Keratinocyte (primary cell): ENCODE results near the gene SAV1. TPM values are rescaled to one million over a fixed set of nuclear protein-coding genes. Genes with fewer than 3 reads are reported as not detected.

Experiments used
- DNase-seq: peaks from one replicate; pipeline ENCODE4 v3.0.0-alpha.2; 2011; ENCODE audit warnings: low read depth, missing footprints, low spot score
- FAIRE-seq: peaks from 2 replicates; lab custom pipeline; 2011; peaks lifted over from hg19 to GRCh38; lab: Jason Lieb, UNC
- H2AFZ ChIP-seq: 2 replicates; pipeline ENCODE4 v1.6.0; 2012; ENCODE audit warnings: low read length, control low read depth, inconsistent platforms; ENCODE audit not compliant: control insufficient read depth
- H3K27ac ChIP-seq: 2 replicates; pipeline ENCODE4 v1.5.1; 2011; ENCODE audit warnings: low read length; ENCODE audit not compliant: control insufficient read depth, insufficient read depth
- H3K27me3 ChIP-seq: 3 replicates; pipeline ENCODE4 v1.6.0; 2011; ENCODE audit warnings: low read length; ENCODE audit not compliant: control insufficient read depth, insufficient read depth; ENCODE audit errors: extremely low read depth
- H3K36me3 ChIP-seq, 2 experiments: 2 replicates in 1 of 2; 3 replicates in 1 of 2; pipeline ENCODE4 v1.5.1; 2011; ENCODE audit warnings: low read length in 2 of 2, mild to moderate bottlenecking in 1 of 2; ENCODE audit not compliant: control insufficient read depth in 2 of 2, insufficient read depth in 2 of 2; ENCODE audit errors: extremely low read depth in 1 of 2
- H3K4me1 ChIP-seq: 3 replicates; pipeline ENCODE4 v1.5.1; 2011; ENCODE audit warnings: low read length; ENCODE audit not compliant: control insufficient read depth, insufficient read depth; ENCODE audit errors: extremely low read depth
- H3K4me2 ChIP-seq: 3 replicates; pipeline ENCODE4 v1.6.0; 2011; ENCODE audit warnings: low read depth, low read length; ENCODE audit not compliant: control insufficient read depth, insufficient read depth; ENCODE audit errors: extremely low read depth
- H3K4me3 ChIP-seq, 3 experiments: fragments of 200-600 bp in 1 of 3; sonication (generic) in 1 of 3; 2 replicates in 2 of 3; 3 replicates in 1 of 3; pipeline ENCODE4 v1.5.1; 2011 to 2016; ENCODE audit warnings: low read length in 3 of 3, mild to moderate bottlenecking in 3 of 3, control low read depth in 2 of 3, inconsistent platforms in 1 of 3, low read depth in 1 of 3, mixed read lengths in 1 of 3, mixed run types in 1 of 3, moderate library complexity in 1 of 3; ENCODE audit not compliant: control insufficient read depth in 2 of 3, insufficient read depth in 2 of 3; ENCODE audit errors: extremely low read depth in 1 of 3
- H3K79me2 ChIP-seq: 2 replicates; pipeline ENCODE4 v1.6.0; 2012; ENCODE audit warnings: low read length; ENCODE audit not compliant: control insufficient read depth, insufficient read depth
- H3K9ac ChIP-seq: 3 replicates; pipeline ENCODE4 v1.6.0; 2011; ENCODE audit warnings: low read length; ENCODE audit not compliant: control insufficient read depth, insufficient read depth; ENCODE audit errors: extremely low read depth
- H3K9me1 ChIP-seq: 3 replicates; pipeline ENCODE4 v1.6.0; 2011; ENCODE audit warnings: low read length; ENCODE audit not compliant: control insufficient read depth, insufficient read depth; ENCODE audit errors: extremely low read depth
- H3K9me3 ChIP-seq: 2 replicates; pipeline ENCODE4 v1.5.1; 2012; ENCODE audit warnings: low read depth, low read length; ENCODE audit not compliant: control insufficient read depth
- H4K20me1 ChIP-seq: 3 replicates; pipeline ENCODE4 v1.6.0; 2011; ENCODE audit warnings: low read length; ENCODE audit not compliant: control insufficient read depth, insufficient read depth; ENCODE audit errors: extremely low read depth
- EZH2 ChIP-seq: IDR thresholded peaks from one replicate; pipeline ENCODE4 v1.6.1; 2012; ENCODE audit warnings: inconsistent platforms, mild to moderate bottlenecking, low read length, moderate library complexity
- dilution Hi-C: fragments of 300-500 bp; cut with MboI; formaldehyde crosslinking; loops from one replicate; pipeline ENCODE4 v1.7.0; 2020; ENCODE audit warnings: low sequenced_read_pairs; ENCODE audit not compliant: extremely low pct_ligation_motif_present
- polyA plus RNA-seq, 5 experiments: library from polyadenylated mRNA; depleted of rRNA in 3 of 5; stranded (reverse) in 3 of 5; stranded (forward) in 1 of 5; unstranded in 1 of 5; fragments of >200 nt; gene quantifications; 1 replicate in 1 of 5; 2 replicates in 3 of 5; 3 replicates in 1 of 5; pipeline versions ENCODE4 v1.2.1 to v1.2.3, GENCODE V29; 2011 to 2012; ENCODE audit warnings: missing spikeins in 2 of 5, low read depth in 1 of 5, low replicate concordance in 1 of 5
- TF ChIP-seq, protein P1 (sequence below), 3 experiments: IDR thresholded peaks in 1 of 3; conservative IDR thresholded peaks in 1 of 3; optimal IDR thresholded peaks in 1 of 3; 2 replicates in 2 of 3; 3 replicates in 1 of 3; pipeline versions ENCODE3 to v1.5.1; 2011; ENCODE audit warnings: low read length in 3 of 3, mild to moderate bottlenecking in 3 of 3, moderate library complexity in 2 of 3, control low read depth in 1 of 3, inconsistent platforms in 1 of 3; ENCODE audit not compliant: insufficient read depth in 2 of 3; ENCODE audit errors: extremely low read depth in 1 of 3

SAV1 gene
- polyA plus RNA-seq, 1 donor (not counting 4 experiments of a cell fraction or from before 2014, with no cell fraction given) = 26.0 TPM

DNA sequence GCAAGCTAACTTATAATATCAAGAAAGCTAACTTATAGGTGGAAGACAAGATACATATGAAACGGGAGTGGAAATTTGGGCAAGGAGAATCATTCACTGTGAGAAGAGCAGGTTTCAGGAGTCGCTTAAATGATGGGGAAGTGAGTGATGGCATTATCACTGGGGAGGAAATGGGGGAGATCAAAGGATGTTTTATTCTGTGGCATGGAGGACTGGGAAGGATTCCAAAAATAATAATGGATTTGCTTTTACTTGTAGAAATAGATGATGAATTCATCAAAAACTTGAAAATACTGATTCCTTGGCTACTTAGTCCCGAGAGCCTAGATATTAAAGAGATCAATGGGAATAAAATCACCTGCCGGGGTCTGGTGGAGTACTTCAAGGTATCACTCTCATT lies 47.8 kb downstream of the SAV1 start:
- H4K20me1 ChIP-seq = no peaks in the 10 kb centered on the region
- H3K9ac ChIP-seq = no peak overlapping the region
- FAIRE-seq (no peak), DNase-seq (no peak)
- no peak overlapping the region for H2AFZ ChIP-seq
- H3K27ac ChIP-seq = no peak overlapping the region
- H3K4me2 ChIP-seq = peak overlapping the region; percentile 12
- TF ChIP-seq EZH2 = no peak
- TF ChIP-seq, protein P1, sequence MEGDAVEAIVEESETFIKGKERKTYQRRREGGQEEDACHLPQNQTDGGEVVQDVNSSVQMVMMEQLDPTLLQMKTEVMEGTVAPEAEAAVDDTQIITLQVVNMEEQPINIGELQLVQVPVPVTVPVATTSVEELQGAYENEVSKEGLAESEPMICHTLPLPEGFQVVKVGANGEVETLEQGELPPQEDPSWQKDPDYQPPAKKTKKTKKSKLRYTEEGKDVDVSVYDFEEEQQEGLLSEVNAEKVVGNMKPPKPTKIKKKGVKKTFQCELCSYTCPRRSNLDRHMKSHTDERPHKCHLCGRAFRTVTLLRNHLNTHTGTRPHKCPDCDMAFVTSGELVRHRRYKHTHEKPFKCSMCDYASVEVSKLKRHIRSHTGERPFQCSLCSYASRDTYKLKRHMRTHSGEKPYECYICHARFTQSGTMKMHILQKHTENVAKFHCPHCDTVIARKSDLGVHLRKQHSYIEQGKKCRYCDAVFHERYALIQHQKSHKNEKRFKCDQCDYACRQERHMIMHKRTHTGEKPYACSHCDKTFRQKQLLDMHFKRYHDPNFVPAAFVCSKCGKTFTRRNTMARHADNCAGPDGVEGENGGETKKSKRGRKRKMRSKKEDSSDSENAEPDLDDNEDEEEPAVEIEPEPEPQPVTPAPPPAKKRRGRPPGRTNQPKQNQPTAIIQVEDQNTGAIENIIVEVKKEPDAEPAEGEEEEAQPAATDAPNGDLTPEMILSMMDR (optimal IDR thresholded peaks at IDR 0.05 in 1 of 3, IDR thresholded peaks at IDR 0.05 in 1 of 3, conservative IDR thresholded peaks at IDR 0.05 in 1 of 3; ENCODE audit: extremely low read depth in 1 of 3, insufficient read depth in 2 of 3, low read length in 3 of 3) = no peak
- no peaks in the 10 kb centered on the region for H3K27me3 ChIP-seq
- no peaks in the 10 kb centered on the region for H3K9me1 ChIP-seq
- H3K36me3 ChIP-seq = no peaks in the 10 kb centered on the region
- dilution Hi-C loops = no loop called here
- no peak overlapping the region for H3K4me3 ChIP-seq
- peaks cover 10% of the 10 kb centered on the region for H3K4me1 ChIP-seq
- no peaks in the 10 kb centered on the region for H3K9me3 ChIP-seq
- no peaks in the 10 kb centered on the region for H3K79me2 ChIP-seq

DNA sequence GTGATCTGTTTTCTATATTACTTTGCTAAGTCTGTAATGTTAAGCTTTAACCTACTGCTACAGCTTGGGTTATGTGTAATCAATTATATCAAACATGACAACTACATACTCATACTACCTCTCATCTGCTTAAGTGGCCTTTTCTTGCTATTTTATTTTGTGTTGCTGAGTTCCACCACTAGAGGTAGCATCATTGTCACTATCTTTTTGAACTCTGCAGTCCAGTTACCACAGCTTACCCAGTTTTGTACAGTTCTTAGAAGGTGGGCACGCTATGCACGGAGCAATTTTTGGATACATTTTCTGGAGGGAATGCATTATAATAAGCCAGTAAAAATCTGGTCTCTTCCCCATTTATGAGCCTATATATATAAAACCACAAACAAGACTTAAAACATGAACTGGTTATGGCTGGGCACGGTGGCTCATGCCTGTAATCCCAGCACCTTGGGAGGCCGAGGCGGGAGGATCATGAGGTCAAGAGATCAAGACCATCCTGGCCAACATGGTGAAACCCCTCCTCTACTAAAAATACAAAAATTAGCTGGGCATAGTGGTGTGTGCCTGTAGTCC lies 48.5 kb downstream of the SAV1 start:
- H3K27ac ChIP-seq = no peak overlapping the region
- no peaks in the 10 kb centered on the region for H3K27me3 ChIP-seq
- TF ChIP-seq, protein P1 (optimal IDR thresholded peaks at IDR 0.05 in 1 of 3, IDR thresholded peaks at IDR 0.05 in 1 of 3, conservative IDR thresholded peaks at IDR 0.05 in 1 of 3; ENCODE audit: extremely low read depth in 1 of 3, insufficient read depth in 2 of 3, low read length in 3 of 3) = peak; percentile 45 to 72 (median 60)
- no peak for TF ChIP-seq EZH2
- DNase-seq (no peak), FAIRE-seq (peak; percentile 69)
- no peaks in the 10 kb centered on the region for H3K36me3 ChIP-seq
- H3K4me2 ChIP-seq = no peak overlapping the region
- H3K79me2 ChIP-seq = no peaks in the 10 kb centered on the region
- no peak overlapping the region for H3K4me3 ChIP-seq
- dilution Hi-C loops = no loop called here
- no peak overlapping the region for H2AFZ ChIP-seq
- no peaks in the 10 kb centered on the region for H4K20me1 ChIP-seq
- peaks cover 10% of the 10 kb centered on the region for H3K4me1 ChIP-seq
- H3K9me3 ChIP-seq = no peaks in the 10 kb centered on the region
- no peaks in the 10 kb centered on the region for H3K9me1 ChIP-seq
- H3K9ac ChIP-seq = no peak overlapping the region
